Measurements from ENCODE around the gene TENM4.

- TF ChIP-seq, protein P1, sequence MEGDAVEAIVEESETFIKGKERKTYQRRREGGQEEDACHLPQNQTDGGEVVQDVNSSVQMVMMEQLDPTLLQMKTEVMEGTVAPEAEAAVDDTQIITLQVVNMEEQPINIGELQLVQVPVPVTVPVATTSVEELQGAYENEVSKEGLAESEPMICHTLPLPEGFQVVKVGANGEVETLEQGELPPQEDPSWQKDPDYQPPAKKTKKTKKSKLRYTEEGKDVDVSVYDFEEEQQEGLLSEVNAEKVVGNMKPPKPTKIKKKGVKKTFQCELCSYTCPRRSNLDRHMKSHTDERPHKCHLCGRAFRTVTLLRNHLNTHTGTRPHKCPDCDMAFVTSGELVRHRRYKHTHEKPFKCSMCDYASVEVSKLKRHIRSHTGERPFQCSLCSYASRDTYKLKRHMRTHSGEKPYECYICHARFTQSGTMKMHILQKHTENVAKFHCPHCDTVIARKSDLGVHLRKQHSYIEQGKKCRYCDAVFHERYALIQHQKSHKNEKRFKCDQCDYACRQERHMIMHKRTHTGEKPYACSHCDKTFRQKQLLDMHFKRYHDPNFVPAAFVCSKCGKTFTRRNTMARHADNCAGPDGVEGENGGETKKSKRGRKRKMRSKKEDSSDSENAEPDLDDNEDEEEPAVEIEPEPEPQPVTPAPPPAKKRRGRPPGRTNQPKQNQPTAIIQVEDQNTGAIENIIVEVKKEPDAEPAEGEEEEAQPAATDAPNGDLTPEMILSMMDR (IDR thresholded peaks at IDR 0.05 in 2 of 3, conservative IDR thresholded peaks at IDR 0.05 in 1 of 3; ENCODE audit: control insufficient read depth in 2 of 3, extremely low read depth in 1 of 3, insufficient read depth in 1 of 3, low read depth in 3 of 3, low read length in 3 of 3) = no peak
- TF ChIP-seq FOXM1 (IDR thresholded peaks at IDR 0.05; ENCODE audit: low read depth, low read length) (no peak), SP1 (IDR thresholded peaks at IDR 0.05; ENCODE audit: low read depth, low read length) (no peak), BCL11A (IDR thresholded peaks at IDR 0.05; ENCODE audit: low read depth, low read length) (no peak), YY1 (IDR thresholded peaks at IDR 0.05; ENCODE audit: low read depth, low read length) (no peak), ZNF622 (IDR thresholded peaks at IDR 0.05) (no peak), KDM1A (IDR thresholded peaks at IDR 0.05; ENCODE audit: borderline replicate concordance) (no peak), POLR2AphosphoS5 (IDR thresholded peaks at IDR 0.05; ENCODE audit: low read length) (no peak), ZZZ3 (IDR thresholded peaks at IDR 0.05; ENCODE audit: control insufficient read depth, insufficient read length, low read depth) (no peak)
- TF ChIP-seq, protein P2, sequence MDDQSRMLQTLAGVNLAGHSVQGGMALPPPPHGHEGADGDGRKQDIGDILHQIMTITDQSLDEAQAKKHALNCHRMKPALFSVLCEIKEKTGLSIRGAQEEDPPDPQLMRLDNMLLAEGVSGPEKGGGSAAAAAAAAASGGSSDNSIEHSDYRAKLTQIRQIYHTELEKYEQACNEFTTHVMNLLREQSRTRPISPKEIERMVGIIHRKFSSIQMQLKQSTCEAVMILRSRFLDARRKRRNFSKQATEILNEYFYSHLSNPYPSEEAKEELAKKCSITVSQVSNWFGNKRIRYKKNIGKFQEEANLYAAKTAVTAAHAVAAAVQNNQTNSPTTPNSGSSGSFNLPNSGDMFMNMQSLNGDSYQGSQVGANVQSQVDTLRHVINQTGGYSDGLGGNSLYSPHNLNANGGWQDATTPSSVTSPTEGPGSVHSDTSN (IDR thresholded peaks at IDR 0.05; ENCODE audit: insufficient replicate concordance, low read depth, low read length) = no peak
Measured at GRCh38 chr11:79155237-79155636, 285.6 kb downstream of the TENM4 start.
